ELR (cell line): ENCODE results near the gene CNTLN.
"Not testable (repeated sequence)": the region's sequence is repeated elsewhere in the genome, so short reads cannot be mapped to it uniquely, and the experiment has no call there.

Experiments
- DNase-seq: peaks from one replicate; pipeline ENCODE4 v3.0.0-alpha.2; 2015; ENCODE audit warnings: low read depth

CNTLN gene

DNA sequence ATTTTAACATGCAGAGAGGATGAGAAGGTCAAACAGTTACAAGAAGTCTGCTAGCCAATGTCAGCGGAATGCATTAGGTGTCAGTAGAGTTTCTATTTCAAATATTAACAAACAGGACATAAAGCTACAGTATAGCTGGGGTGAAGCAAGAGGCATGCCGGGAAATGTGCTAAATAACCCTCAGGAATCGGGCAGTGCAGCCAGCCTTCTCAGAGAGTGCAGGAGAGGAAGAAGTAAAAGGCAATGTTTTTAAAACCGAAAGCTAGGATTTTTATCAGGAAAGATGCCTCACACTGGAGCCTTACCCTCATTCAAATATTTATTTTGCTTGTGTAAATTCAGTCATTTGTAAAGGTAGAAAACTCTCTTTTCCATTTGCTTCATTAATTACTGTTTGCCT, 384.9 kb downstream of the CNTLN start:
- DNase-seq: peak; percentile 18

DNA sequence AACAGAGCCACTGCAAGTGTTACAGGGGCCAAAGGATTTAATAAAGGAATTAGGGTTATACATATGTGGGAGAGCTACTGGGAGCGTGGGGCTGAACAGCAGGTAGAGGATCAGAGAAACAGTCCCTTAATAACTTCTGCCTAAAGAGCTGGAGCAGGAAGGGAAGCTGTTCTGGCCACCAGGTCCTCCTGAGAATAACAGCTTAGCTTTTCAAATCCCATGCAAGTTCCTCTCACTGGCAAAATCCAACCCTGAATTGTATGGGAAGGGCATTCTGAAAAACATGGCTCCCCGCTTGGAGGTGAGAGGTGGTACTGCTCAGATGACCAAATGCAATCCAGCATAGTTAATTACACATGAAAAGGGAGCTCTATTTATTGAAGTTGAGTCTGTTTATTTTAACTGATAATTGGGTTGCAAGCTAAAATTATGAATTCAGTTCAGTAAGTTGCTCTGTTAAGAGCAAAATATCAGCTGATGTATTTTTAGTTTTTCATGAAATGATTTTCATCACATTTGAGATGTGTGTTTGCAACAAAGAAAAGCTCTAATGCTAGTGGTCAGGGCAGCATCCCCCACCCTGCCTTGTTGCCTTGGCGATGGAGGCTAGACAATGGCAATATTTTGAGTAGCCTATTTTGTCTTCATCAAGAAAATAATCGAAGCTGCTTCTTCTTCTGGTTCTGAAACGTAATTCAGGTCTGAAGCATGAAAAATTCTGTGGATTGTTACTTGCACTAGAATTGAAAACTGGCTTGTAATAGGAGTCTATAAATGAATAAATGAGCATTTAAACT, 385.6 kb downstream of the CNTLN start:
- DNase-seq: peak; percentile 20

DNA sequence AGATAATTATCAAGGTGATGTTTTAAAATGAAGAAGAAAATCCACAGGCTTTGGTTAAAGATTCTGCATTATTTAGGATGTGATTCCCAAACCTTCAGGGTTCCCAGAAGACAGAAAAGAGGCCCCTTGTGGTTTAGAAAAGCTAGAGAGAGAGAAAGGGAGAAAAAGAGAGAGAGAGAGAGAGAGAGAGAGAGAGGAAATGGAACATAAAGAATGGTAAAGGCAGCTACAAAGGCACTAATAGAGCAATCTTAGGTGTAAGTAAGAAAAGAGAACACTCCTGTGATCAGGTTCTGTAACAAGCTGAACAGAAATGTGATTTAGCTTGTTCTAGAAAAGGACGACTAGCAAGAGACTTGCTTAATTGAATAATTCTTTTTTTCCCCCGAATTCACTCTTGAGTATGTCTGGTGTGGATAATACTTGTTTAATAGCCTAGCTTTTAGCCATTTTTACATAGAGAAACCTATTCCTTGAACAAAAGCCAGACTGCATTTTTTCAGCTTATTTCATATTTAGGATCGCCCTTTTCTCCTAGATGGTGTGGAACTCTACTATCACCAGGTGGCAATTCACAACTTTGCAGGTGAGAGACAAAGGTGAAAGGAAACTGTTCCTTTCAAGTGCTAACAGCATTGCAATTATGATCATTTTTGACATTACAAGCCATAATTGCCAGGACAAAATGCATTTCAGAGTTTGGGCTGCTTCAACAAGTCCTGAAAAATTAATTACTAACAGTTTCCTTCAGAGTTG, 386.4 kb downstream of the CNTLN start:
- no peak for DNase-seq

DNA sequence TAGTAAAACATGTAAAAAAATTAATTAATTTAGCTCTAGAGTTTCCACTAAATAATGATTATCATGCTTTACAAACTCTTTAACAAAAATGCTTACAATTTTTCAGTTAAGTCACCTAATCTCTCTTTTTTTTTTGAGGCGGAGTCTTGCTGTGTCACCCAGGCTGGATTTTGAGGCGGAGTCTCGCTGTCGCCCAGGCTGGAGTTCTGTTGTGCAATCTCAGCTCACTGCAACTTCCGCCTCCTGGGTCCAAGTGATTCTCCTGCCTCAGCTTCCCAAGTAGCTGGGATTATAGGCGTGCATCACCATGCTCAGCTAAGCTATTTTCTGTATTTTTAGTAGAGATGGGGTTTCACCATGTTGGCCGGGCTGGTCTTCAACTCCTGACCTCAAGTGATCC, 391.9 kb downstream of the CNTLN start:
- DNase-seq: not testable (repeated sequence)

- peak; percentile 33 for DNase-seq
These were observed 394.0 kb downstream of the CNTLN start for GRCh38 chr9:17528859-17529258.

DNA sequence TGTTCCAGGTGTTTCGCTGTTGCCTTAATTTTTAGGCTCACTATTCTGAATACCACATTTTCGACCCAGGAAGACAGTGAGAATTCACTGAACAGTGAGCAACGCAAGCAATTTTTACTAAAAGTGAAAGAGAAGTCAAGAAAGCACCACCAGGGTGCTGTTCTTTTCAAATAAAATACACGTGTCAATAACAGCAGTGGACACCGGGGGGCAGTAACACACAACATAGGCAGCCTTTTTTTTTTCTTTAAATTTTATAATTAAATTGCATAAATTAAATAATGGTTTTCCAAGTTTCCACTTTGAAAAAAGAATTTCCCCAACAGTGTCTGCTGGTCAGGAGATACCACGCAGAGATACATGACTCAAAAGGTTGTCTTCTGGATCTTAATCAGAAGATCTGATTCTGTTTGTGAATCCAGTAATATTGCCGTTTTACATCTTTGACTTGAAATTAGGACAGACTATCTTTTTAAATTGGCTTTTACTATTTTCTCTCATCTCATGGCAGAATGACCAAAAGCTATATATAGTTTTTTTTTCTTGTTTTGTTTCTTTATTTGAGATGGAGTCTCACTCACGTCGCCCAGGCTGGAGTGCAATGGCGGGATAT, 396.9 kb downstream of the CNTLN start:
- DNase-seq: peak; percentile 70

DNA sequence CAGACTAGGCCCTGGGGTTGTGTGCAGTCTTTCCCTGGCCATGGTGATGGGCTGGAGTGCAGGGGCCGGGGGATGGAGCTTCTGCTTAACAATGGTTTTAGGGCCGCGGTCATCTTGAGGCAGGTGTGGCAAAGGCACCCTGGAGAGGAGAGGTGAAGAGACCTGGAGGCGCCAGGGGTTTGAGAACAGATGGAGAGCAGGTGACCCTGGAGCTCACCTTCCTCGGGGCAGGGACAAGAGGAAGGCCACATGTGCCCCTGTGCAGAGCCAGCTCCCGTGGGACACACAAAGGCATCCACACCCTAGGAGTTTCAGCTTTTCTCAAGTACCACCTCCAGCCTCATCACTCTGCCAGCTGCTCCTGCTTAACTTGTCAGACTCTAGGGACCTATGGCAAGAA, 397.6 kb downstream of the CNTLN start:
- DNase-seq: no peak

DNA sequence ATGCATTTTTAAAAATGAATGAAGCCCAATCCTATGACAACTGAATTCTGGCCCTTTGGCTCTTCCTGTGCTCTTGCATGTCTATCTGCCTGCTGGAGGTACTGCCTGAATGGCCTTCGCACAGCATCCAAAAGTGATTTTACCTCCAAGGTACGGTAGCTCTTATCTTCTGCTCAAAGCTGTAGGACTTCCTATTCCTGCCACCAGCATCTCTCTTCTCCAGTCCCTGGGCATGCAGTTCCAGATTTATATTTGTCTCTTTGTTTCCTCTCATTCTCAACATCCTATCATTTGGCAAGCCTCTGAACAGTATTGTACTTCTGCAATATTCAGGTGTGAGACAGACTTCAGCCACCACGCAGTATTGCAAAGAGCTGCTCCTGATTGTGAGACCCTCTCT, 400.3 kb downstream of the CNTLN start:
- no peak for DNase-seq

DNA sequence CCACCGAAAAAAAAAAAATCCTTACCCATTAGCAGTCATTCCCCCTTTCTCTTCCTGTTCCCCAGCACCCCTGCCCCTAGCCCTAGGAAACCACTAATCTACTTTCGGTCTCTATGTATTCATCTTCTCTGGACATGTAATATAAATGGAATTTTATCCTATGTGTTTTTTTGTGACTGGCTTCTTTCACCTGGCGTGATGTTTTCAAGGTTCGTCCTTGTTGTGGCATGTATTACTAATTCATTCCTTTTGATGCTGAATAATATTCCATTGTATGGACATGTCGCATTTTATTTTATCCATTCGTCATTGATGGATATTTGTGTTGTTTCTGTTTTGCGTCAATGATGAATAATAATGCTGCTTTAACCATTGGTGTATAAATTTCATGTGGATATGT, 401.2 kb downstream of the CNTLN start:
- no peak for DNase-seq

DNA sequence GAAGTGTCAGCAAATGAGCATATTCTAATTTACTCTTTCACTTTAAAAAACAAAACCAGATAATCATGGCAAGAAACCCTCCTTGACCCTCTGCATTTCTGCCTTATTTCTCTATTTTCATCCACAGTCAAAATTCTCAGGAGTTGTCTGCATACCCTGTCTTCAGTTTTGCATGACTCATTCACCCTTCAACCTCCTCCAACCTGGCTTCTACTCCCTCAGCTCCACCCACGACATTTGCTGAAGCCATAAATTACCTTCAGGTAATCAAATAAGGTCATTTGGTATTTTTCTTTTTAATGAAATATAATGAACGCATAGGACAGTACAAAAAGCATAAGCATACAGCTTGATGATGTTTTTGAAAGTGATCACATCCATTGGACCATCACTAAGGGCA, 416.2 kb downstream of the CNTLN start:
- no peak for DNase-seq
